Colonic mucosa (tissue), 4 donors: Measurements from ENCODE around the gene CAMTA1. TPM values are rescaled to one million over a fixed set of nuclear protein-coding genes. Genes with fewer than 3 reads are reported as not detected.
A peak's percentile ranks its signal among the peaks of the same experiment; 100 is the strongest.

Source experiments
- DNase-seq: peaks from one replicate; pipeline ENCODE4 v3.0.0-alpha.2; 2020
- H3K27ac ChIP-seq: fragments of 200-600 bp; one replicate; pipeline ENCODE4 v1.8.0; 2021
- H3K27me3 ChIP-seq: fragments of 200-600 bp; one replicate; pipeline ENCODE4 v1.8.0; 2021
- H3K36me3 ChIP-seq: fragments of 200-600 bp; one replicate; pipeline ENCODE4 v1.8.0; 2021
- H3K4me1 ChIP-seq: fragments of 200-600 bp; one replicate; pipeline ENCODE4 v1.8.0; 2021; ENCODE audit warnings: mild to moderate bottlenecking
- H3K4me3 ChIP-seq: fragments of 200-600 bp; one replicate; pipeline ENCODE4 v1.8.0; 2021
- H3K9ac ChIP-seq, 2 donors: one replicate each; pipeline ENCODE4 v1.7.0; 2013; ENCODE audit warnings: control low read depth in 2 of 2, low read depth in 2 of 2, low read length in 2 of 2
- H3K9me3 ChIP-seq: fragments of 200-600 bp; one replicate; pipeline ENCODE4 v1.8.0; 2021
- CTCF ChIP-seq: fragments of 200-600 bp; IDR thresholded peaks from one replicate; pipeline ENCODE4 v1.8.0; 2022; ENCODE audit warnings: antibody characterized with exemption, mild to moderate bottlenecking
- intact Hi-C: fragments of 100-400 bp; cut with DNase I; formaldehyde crosslinking; loops from one replicate; pipeline ENCODE4 v1.14.1; 2022
- total RNA-seq, 2 donors: library from RNA; stranded (reverse); fragmentation: NEBNext Ultra II Directional in 1 of 2; extraction: Animal tissue kit (Norgen Biotek cat#: 25700) in 1 of 2; gene quantifications; one replicate each; pipeline ENCODE4 v1.2.1, GENCODE V29; 2021
- donor health status: healthy.
- donor health status: DM: no; HTN: no; CAD: no.
- donor health status: DM: no; HTN: no; CAD: no.

Gene CAMTA1
- total RNA-seq, 2 donors from 2014 or later: 76.8 to 92.8 TPM

GRCh38 chr1:7372477-7373120 is 587.3 kb downstream of the CAMTA1 start:
- no peak for TF ChIP-seq CTCF
- intact Hi-C loops: no loop called here
- no peak overlapping the region for H3K27ac ChIP-seq
- DNase-seq: no peak
- H3K27me3 ChIP-seq: no peaks in the 10 kb centered on the region
- no peaks in the 10 kb centered on the region for H3K4me1 ChIP-seq
- no peaks in the 10 kb centered on the region for H3K36me3 ChIP-seq
- H3K9ac ChIP-seq: no peak overlapping the region
- H3K4me3 ChIP-seq: no peak overlapping the region
- no peaks in the 10 kb centered on the region for H3K9me3 ChIP-seq

DNA sequence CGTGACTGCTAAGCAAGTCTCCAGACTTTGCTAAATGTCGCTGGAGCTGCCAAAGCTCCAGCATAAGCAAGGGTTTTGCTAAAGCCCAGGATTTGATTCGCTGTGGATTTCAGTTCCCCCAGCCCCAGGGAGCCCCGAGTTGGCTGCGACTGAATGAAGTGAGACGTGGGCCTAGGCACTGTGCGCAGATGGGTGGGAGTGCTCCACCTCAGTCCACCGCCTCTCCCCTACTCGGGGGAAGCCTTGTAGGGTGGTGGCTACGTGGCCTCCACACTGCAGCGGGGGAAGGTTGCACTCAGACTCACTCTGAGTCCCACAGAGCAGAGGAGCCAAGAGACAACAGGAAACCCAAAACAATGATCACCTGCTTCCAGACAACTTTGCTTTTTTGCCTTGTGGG is 588.0 kb downstream of the CAMTA1 start:
- Histone ChIP-seq H3K4me1 (no peaks in the 10 kb centered on the region), H3K27ac (no peak overlapping the region), H3K27me3 (no peaks in the 10 kb centered on the region), H3K36me3 (no peaks in the 10 kb centered on the region), H3K9me3 (no peaks in the 10 kb centered on the region), H3K4me3 (no peak overlapping the region), H3K9ac (no peak overlapping the region)
- no peak for TF ChIP-seq CTCF
- DNase-seq: no peak
- intact Hi-C loops: no loop called here

DNA sequence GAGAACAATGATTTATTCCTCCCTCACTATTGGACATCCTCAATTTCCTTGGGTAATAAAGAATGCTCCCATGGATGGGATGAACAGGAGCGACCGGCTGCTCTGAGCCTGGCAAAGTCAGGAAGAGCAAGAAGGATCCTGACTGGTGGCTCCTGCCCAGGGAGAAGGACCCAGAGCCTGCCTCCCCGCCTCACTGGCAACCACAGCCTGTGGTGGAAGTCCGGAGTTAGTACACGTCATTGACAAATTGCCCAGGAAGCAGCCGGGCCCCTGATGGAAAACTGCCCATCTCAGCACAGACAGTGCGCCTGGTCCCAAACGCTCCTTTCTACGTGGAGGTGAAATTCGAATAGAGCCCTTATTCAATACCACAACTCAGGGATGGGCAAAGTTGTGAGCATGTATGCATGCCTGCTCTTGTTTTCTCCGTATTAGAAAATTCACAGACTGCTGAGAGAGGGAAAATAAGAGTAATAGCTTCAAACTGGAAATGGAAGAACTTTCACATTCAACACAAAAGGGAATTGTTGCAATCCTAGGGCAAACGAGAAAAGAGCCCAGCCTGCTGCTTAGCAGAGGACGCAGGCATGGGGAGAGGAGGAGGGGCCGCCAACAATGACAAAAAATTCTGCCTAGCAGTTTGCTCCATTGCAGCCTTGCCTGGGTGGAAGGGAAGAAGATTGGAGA is 588.8 kb downstream of the CAMTA1 start:
- Histone ChIP-seq H3K27ac (no peak overlapping the region), H3K9ac (no peak overlapping the region), H3K4me1 (no peaks in the 10 kb centered on the region), H3K27me3 (no peaks in the 10 kb centered on the region), H3K9me3 (no peaks in the 10 kb centered on the region), H3K4me3 (no peak overlapping the region), H3K36me3 (no peaks in the 10 kb centered on the region)
- intact Hi-C loops: no loop called here
- no peak for DNase-seq
- TF ChIP-seq CTCF: no peak

GRCh38 chr1:7374563-7375160 is 589.4 kb downstream of the CAMTA1 start:
- intact Hi-C loops: no loop called here
- Histone ChIP-seq H3K4me3 (no peak overlapping the region), H3K36me3 (no peaks in the 10 kb centered on the region), H3K9ac (no peak overlapping the region), H3K27ac (no peak overlapping the region), H3K9me3 (no peaks in the 10 kb centered on the region), H3K4me1 (no peaks in the 10 kb centered on the region), H3K27me3 (no peaks in the 10 kb centered on the region)
- TF ChIP-seq CTCF: no peak
- DNase-seq: no peak

GRCh38 chr1:7375329-7375728 is 590.1 kb downstream of the CAMTA1 start:
- peak; percentile 13 for DNase-seq
- intact Hi-C loops: no loop called here
- H3K36me3 ChIP-seq: no peaks in the 10 kb centered on the region
- no peaks in the 10 kb centered on the region for H3K27me3 ChIP-seq
- no peaks in the 10 kb centered on the region for H3K4me1 ChIP-seq
- H3K9ac ChIP-seq: no peak overlapping the region
- no peak for TF ChIP-seq CTCF
- H3K27ac ChIP-seq: no peak overlapping the region
- no peak overlapping the region for H3K4me3 ChIP-seq
- H3K9me3 ChIP-seq: no peaks in the 10 kb centered on the region
